HepG2 (cell line): ENCODE results near the gene TBC1D12. TPM values are rescaled to one million over a fixed set of nuclear protein-coding genes. Genes with fewer than 3 reads are reported as not detected.

Source experiments
- ATAC-seq: fragments of 200-7000 bp; cut with Tn5 transposase; 3 replicates; pipeline ENCODE4 v1.9.1; 2020; ENCODE audit warnings: mild to moderate bottlenecking, moderate library complexity
- BruUV-seq: library from RNA; stranded (reverse); fragments of 400-500 nt; replicated peaks from 2 replicates; lab custom pipeline; 2021; lab: Mats Ljungman, UMichigan
- CTCF ChIA-PET: fragments of 300-600 bp; formaldehyde crosslinking; extraction: SDS; loops from one replicate; lab custom pipeline; 2021; ENCODE audit warnings: low total read pairs, inconsistent platforms, low intra/inter-chr PET ratio; lab: Yijun Ruan, JAX
- POLR2A ChIA-PET: fragments of 350-600 bp; sonication (Branson Sonifier 250); formaldehyde crosslinking; loops from one replicate; lab custom pipeline; 2020; ENCODE audit warnings: antibody characterized with exemption, inconsistent platforms; lab: Yijun Ruan, JAX
- DNase-seq: peaks from one replicate; pipeline ENCODE4 v3.0.0-alpha.2; 2015; ENCODE audit warnings: low spot score
- FAIRE-seq: peaks from 3 replicates; lab custom pipeline; 2011; peaks lifted over from hg19 to GRCh38; lab: Jason Lieb, UNC
- H2AFZ ChIP-seq: one replicate; pipeline ENCODE4 v1.6.1; 2011; ENCODE audit warnings: low read length, inconsistent platforms
- H3K27ac ChIP-seq: fragments of 300-600 bp; 3 replicates; pipeline ENCODE4 v1.8.0; 2011; ENCODE audit warnings: mixed run types, mild to moderate bottlenecking, mixed read lengths, low read length, inconsistent platforms; ENCODE audit not compliant: insufficient read depth; ENCODE audit errors: extremely low read length
- H3K27me3 ChIP-seq, 2 experiments: fragments of 200-600 bp in 1 of 2; 2 replicates in 1 of 2; 3 replicates in 1 of 2; pipeline versions ENCODE4 v1.6.0 to v1.8.0; 2011; ENCODE audit warnings: low read length in 2 of 2, mild to moderate bottlenecking in 2 of 2, moderate library complexity in 2 of 2, inconsistent platforms in 1 of 2; ENCODE audit not compliant: insufficient read depth in 2 of 2, control insufficient read depth in 1 of 2
- H3K36me3 ChIP-seq, 2 experiments: fragments of 200-600 bp in 1 of 2; replicated peaks in 1 of 2; 2 replicates in 1 of 2; 3 replicates in 1 of 2; pipeline versions ENCODE4 v1.5.1 to v1.8.0; 2011; ENCODE audit warnings: low read length in 2 of 2, inconsistent platforms in 1 of 2; ENCODE audit not compliant: insufficient read depth in 2 of 2, control insufficient read depth in 1 of 2
- H3K4me1 ChIP-seq: 2 replicates; pipeline ENCODE4 v1.5.1; 2012; ENCODE audit warnings: low read length, inconsistent platforms; ENCODE audit not compliant: insufficient read depth
- H3K4me2 ChIP-seq: 2 replicates; pipeline ENCODE4 v1.6.0; 2011; ENCODE audit warnings: low read depth, low read length, inconsistent platforms
- H3K4me3 ChIP-seq, 3 experiments: fragments of 200-600 bp in 1 of 3; sonication (generic), shearing (Covaris generic) in 1 of 3; replicated peaks in 1 of 3; 2 replicates each; pipeline ENCODE4 v1.5.1; 2011 to 2016; ENCODE audit warnings: low read length in 3 of 3, inconsistent platforms in 2 of 3, low read depth in 2 of 3, mild to moderate bottlenecking in 2 of 3, control low read depth in 1 of 3, mixed read lengths in 1 of 3; ENCODE audit not compliant: insufficient read depth in 1 of 3
- H3K79me2 ChIP-seq: one replicate; pipeline ENCODE4 v1.6.1; 2011; ENCODE audit warnings: low read length, inconsistent platforms; ENCODE audit not compliant: insufficient read depth
- H3K9ac ChIP-seq: 2 replicates; pipeline ENCODE4 v1.6.0; 2011; ENCODE audit warnings: mild to moderate bottlenecking, low read depth, low read length, inconsistent platforms; ENCODE audit not compliant: insufficient read depth
- H3K9me3 ChIP-seq: 2 replicates; pipeline ENCODE4 v1.5.1; 2012; ENCODE audit warnings: mild to moderate bottlenecking, low read length
- H4K20me1 ChIP-seq: 2 replicates; pipeline ENCODE4 v1.6.0; 2011; ENCODE audit warnings: inconsistent platforms, mild to moderate bottlenecking, low read length, moderate library complexity; ENCODE audit not compliant: insufficient read depth
- JDP2 ChIP-seq: sonication (generic); formaldehyde crosslinking; IDR thresholded peaks from 2 replicates; pipeline ENCODE4 v1.8.1; 2022; ENCODE audit warnings: missing genetic modification reagents, borderline replicate concordance
- MAZ ChIP-seq, 2 experiments: sonication (generic) in 1 of 2; formaldehyde crosslinking in 1 of 2; IDR thresholded peaks; 2 replicates each; pipeline versions ENCODE4 v1.5.0 to v1.6.1; 2012 to 2020; ENCODE audit warnings: low read depth in 2 of 2, mild to moderate bottlenecking in 2 of 2, borderline replicate concordance in 1 of 2, improper control_type of control experiment in 1 of 2, low read length in 1 of 2, missing genetic modification reagents in 1 of 2, moderate library complexity in 1 of 2
- MED1 ChIP-seq: sonication (generic); formaldehyde crosslinking; IDR thresholded peaks from 2 replicates; pipeline ENCODE4 v1.4.0; 2020; ENCODE audit warnings: missing genetic modification reagents
- MED8 ChIP-seq: sonication (generic); formaldehyde crosslinking; IDR thresholded peaks from 2 replicates; pipeline ENCODE4 v1.8.1; 2023; ENCODE audit warnings: mild to moderate bottlenecking, missing genetic modification reagents; ENCODE audit not compliant: insufficient replicate concordance
- MTA3 ChIP-seq: sonication (generic); formaldehyde crosslinking; IDR thresholded peaks from 2 replicates; pipeline ENCODE4 v1.4.0; 2020; ENCODE audit warnings: missing genetic modification reagents
- MTF2 ChIP-seq: sonication (generic); formaldehyde crosslinking; IDR thresholded peaks from 2 replicates; pipeline ENCODE4 v1.5.0; 2020; ENCODE audit warnings: missing genetic modification reagents, borderline replicate concordance
- NCOA1 ChIP-seq: sonication (generic); formaldehyde crosslinking; IDR thresholded peaks from 2 replicates; pipeline ENCODE4 v1.9.0; 2021; ENCODE audit warnings: missing genetic modification reagents
- ZNF292 ChIP-seq: sonication (generic); formaldehyde crosslinking; IDR thresholded peaks from 2 replicates; pipeline ENCODE4 v1.8.1; 2022; ENCODE audit warnings: mild to moderate bottlenecking, low read depth, missing genetic modification reagents, borderline replicate concordance
- whole genome bisulfite sequencing: methylation state at CpG from one replicate; pipeline ENCODE4 v1.1.6; 2017; ENCODE audit warnings: low lambda C conversion rate; 5-methylcytosine and 5-hydroxymethylcytosine counted together
- in situ Hi-C: cut with HindIII; loops from 2 replicates; pipeline ENCODE4 v1.10.0; 2017; ENCODE audit warnings: low pct_unique_long_range_greater_than_20kb; ENCODE audit not compliant: extremely low pct_ligation_motif_present
- intact Hi-C: fragments of 100-400 bp; cut with micrococcal nuclease; formaldehyde crosslinking; loops from one replicate; pipeline ENCODE4 v1.10.0; 2022; ENCODE audit not compliant: unreplicated experiment
- polyA plus RNA-seq, 8 experiments: library from polyadenylated mRNA; depleted of rRNA in 3 of 8; stranded (reverse) in 7 of 8; unstranded in 1 of 8; fragments of >200 nt; fragmentation: Illumina TruSeq in 4 of 8; extraction: Trizol in 4 of 8; gene quantifications; 2 replicates each; pipeline versions ENCODE4 v1.2.1 to v1.2.3, GENCODE V29; 2011 to 2016; ENCODE audit warnings: low read depth in 4 of 8, missing spikeins in 1 of 8, mixed read lengths in 1 of 8; ENCODE audit not compliant: insufficient read depth in 1 of 8
- total RNA-seq, 5 experiments: library from RNA; depleted of rRNA; stranded (reverse); fragments of >200 nt; fragmentation: Illumina TruSeq; extraction: Trizol; gene quantifications; 2 replicates each; pipeline ENCODE4 v1.2.3, GENCODE V29; 2016; ENCODE audit warnings: low read depth in 1 of 5
- TF ChIP-seq, protein P1 (sequence below), 2 experiments: sonication (generic) in 1 of 2; formaldehyde crosslinking in 1 of 2; IDR thresholded peaks; 2 replicates each; pipeline versions ENCODE4 v1.4.0 to v1.6.1; 2018 to 2020; ENCODE audit warnings: missing genetic modification reagents in 2 of 2, borderline replicate concordance in 1 of 2, low read depth in 1 of 2, mild to moderate bottlenecking in 1 of 2, missing biosample characterization in 1 of 2
- TF ChIP-seq, protein P2 (sequence below): IDR thresholded peaks from 2 replicates; pipeline ENCODE4 v1.6.1; 2018; ENCODE audit warnings: missing genetic modification reagents, mild to moderate bottlenecking, missing compliant biosample characterization

TBC1D12 gene
- total and polyA plus RNA-seq, 2 of the 13 experiments (the other 11 are each of a cell fraction or from before 2014, with no cell fraction given), result 5.7 to 6.2 TPM

DNA sequence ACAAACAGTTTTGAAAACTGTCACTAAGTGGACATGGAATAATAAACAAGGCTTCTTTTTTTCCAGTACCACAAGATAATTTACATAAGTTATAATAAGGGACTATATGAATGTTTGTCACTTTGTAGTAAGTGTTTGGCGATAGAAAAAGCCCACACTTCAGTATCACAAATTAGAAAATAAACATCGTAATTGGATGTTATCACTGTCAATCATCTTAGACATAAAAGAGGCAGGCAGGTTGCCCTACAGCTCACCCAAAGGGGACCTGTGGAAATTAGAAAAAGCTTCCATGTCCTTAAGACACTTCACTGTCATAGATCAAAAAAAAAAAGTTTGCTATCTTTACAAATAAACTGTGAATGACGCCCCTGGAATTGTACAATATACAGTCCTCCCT is 36.0 kb upstream of the TBC1D12 start:
- FAIRE-seq, result no peak
- in situ Hi-C loops (no loop called here), intact Hi-C loops (no loop called here)
- ChIA-PET CTCF (no interaction called here), POLR2A (no interaction called here)
- Histone ChIP-seq H3K27me3 (no peaks in the 10 kb centered on the region; a peak in 2 of 5 replicates), H3K36me3 (no peaks in the 10 kb centered on the region), H3K9me3 (no peaks in the 10 kb centered on the region), H3K9ac (no peak overlapping the region), H2AFZ (no peak overlapping the region), H4K20me1 (no peaks in the 10 kb centered on the region), H3K4me2 (no peak overlapping the region), H3K27ac (no peak overlapping the region), H3K4me1 (peaks cover 12% of the 10 kb centered on the region), H3K4me3 (no peak overlapping the region), H3K79me2 (peaks cover 12% of the 10 kb centered on the region)
- BruUV-seq, result no TSS peak
- ATAC-seq, result no peak
- WGBS, result 63% methylated on average over 3 of the region's 3 CpGs
- no peak for TF ChIP-seq JDP2 (CRISPR knock-in tag)
- no peak for TF ChIP-seq MTF2 (CRISPR knock-in tag)
- TF ChIP-seq NCOA1, result no peak
- TF ChIP-seq MED8 (CRISPR knock-in tag), result no peak
- no peak for TF ChIP-seq MED1 (CRISPR knock-in tag)
- TF ChIP-seq ZNF292 (CRISPR knock-in tag), result no peak
- TF ChIP-seq, protein P1, sequence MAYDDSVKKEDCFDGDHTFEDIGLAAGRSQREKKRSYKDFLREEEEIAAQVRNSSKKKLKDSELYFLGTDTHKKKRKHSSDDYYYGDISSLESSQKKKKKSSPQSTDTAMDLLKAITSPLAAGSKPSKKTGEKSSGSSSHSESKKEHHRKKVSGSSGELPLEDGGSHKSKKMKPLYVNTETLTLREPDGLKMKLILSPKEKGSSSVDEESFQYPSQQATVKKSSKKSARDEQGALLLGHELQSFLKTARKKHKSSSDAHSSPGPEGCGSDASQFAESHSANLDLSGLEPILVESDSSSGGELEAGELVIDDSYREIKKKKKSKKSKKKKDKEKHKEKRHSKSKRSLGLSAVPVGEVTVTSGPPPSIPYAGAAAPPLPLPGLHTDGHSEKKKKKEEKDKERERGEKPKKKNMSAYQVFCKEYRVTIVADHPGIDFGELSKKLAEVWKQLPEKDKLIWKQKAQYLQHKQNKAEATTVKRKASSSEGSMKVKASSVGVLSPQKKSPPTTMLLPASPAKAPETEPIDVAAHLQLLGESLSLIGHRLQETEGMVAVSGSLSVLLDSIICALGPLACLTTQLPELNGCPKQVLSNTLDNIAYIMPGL (CRISPR knock-in tag; IDR thresholded peaks at IDR 0.05; ENCODE audit: borderline replicate concordance in 1 of 2, low read depth in 1 of 2), result no peak
- no peak for TF ChIP-seq MTA3 (CRISPR knock-in tag)
- TF ChIP-seq, protein P2, sequence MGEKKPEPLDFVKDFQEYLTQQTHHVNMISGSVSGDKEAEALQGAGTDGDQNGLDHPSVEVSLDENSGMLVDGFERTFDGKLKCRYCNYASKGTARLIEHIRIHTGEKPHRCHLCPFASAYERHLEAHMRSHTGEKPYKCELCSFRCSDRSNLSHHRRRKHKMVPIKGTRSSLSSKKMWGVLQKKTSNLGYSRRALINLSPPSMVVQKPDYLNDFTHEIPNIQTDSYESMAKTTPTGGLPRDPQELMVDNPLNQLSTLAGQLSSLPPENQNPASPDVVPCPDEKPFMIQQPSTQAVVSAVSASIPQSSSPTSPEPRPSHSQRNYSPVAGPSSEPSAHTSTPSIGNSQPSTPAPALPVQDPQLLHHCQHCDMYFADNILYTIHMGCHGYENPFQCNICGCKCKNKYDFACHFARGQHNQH (CRISPR knock-in tag), result no peak
- TF ChIP-seq MAZ (IDR thresholded peaks at IDR 0.05; ENCODE audit: borderline replicate concordance, low read depth, low read length), result no peak
- TF ChIP-seq MAZ (CRISPR knock-in tag; IDR thresholded peaks at IDR 0.05; ENCODE audit: low read depth), result no peak
- no peak for DNase-seq
